HL-60 (cell line): Measurements from ENCODE around the gene PLRG1.

Source experiments
- POLR2AphosphoS5 ChIP-seq: IDR thresholded peaks from 2 replicates; pipeline ENCODE4 v1.6.1; 2012; ENCODE audit warnings: low read depth
- TF ChIP-seq, protein P1 (sequence below): IDR thresholded peaks from one replicate; pipeline ENCODE4 v1.5.1; 2011; ENCODE audit warnings: low read length, control low read depth, inconsistent platforms; ENCODE audit not compliant: insufficient read depth
- TF ChIP-seq, protein P2 (sequence below): IDR thresholded peaks from 2 replicates; pipeline ENCODE4 v1.6.1; 2012; ENCODE audit warnings: low read depth; ENCODE audit not compliant: insufficient replicate concordance

GRCh38 chr4:154502111-154502510 lies 48.1 kb downstream of the PLRG1 start:
- TF ChIP-seq, protein P1, sequence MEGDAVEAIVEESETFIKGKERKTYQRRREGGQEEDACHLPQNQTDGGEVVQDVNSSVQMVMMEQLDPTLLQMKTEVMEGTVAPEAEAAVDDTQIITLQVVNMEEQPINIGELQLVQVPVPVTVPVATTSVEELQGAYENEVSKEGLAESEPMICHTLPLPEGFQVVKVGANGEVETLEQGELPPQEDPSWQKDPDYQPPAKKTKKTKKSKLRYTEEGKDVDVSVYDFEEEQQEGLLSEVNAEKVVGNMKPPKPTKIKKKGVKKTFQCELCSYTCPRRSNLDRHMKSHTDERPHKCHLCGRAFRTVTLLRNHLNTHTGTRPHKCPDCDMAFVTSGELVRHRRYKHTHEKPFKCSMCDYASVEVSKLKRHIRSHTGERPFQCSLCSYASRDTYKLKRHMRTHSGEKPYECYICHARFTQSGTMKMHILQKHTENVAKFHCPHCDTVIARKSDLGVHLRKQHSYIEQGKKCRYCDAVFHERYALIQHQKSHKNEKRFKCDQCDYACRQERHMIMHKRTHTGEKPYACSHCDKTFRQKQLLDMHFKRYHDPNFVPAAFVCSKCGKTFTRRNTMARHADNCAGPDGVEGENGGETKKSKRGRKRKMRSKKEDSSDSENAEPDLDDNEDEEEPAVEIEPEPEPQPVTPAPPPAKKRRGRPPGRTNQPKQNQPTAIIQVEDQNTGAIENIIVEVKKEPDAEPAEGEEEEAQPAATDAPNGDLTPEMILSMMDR = no peak
- no peak for TF ChIP-seq POLR2AphosphoS5
- TF ChIP-seq, protein P2, sequence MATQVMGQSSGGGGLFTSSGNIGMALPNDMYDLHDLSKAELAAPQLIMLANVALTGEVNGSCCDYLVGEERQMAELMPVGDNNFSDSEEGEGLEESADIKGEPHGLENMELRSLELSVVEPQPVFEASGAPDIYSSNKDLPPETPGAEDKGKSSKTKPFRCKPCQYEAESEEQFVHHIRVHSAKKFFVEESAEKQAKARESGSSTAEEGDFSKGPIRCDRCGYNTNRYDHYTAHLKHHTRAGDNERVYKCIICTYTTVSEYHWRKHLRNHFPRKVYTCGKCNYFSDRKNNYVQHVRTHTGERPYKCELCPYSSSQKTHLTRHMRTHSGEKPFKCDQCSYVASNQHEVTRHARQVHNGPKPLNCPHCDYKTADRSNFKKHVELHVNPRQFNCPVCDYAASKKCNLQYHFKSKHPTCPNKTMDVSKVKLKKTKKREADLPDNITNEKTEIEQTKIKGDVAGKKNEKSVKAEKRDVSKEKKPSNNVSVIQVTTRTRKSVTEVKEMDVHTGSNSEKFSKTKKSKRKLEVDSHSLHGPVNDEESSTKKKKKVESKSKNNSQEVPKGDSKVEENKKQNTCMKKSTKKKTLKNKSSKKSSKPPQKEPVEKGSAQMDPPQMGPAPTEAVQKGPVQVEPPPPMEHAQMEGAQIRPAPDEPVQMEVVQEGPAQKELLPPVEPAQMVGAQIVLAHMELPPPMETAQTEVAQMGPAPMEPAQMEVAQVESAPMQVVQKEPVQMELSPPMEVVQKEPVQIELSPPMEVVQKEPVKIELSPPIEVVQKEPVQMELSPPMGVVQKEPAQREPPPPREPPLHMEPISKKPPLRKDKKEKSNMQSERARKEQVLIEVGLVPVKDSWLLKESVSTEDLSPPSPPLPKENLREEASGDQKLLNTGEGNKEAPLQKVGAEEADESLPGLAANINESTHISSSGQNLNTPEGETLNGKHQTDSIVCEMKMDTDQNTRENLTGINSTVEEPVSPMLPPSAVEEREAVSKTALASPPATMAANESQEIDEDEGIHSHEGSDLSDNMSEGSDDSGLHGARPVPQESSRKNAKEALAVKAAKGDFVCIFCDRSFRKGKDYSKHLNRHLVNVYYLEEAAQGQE = no peak
